AG09309 (cell line): Measurements from ENCODE around the gene RAI14.
A peak's percentile ranks its signal among the peaks of the same experiment; 100 is the strongest.

Source experiments
- DNase-seq: peaks from one replicate; pipeline ENCODE4 v3.0.0-alpha.2; 2010; ENCODE audit warnings: low read depth
- H3K4me3 ChIP-seq: 2 replicates; pipeline ENCODE4 v1.5.1; 2011; ENCODE audit warnings: mild to moderate bottlenecking, low read depth, low read length, moderate library complexity; ENCODE audit not compliant: control insufficient read depth
- CTCF ChIP-seq: IDR thresholded peaks from 2 replicates; pipeline ENCODE4 v1.5.1; 2011; ENCODE audit warnings: mild to moderate bottlenecking, low read depth, low read length, inconsistent platforms; ENCODE audit not compliant: insufficient read depth, control insufficient read depth; ENCODE audit errors: missing control alignments

The RAI14 gene

DNA sequence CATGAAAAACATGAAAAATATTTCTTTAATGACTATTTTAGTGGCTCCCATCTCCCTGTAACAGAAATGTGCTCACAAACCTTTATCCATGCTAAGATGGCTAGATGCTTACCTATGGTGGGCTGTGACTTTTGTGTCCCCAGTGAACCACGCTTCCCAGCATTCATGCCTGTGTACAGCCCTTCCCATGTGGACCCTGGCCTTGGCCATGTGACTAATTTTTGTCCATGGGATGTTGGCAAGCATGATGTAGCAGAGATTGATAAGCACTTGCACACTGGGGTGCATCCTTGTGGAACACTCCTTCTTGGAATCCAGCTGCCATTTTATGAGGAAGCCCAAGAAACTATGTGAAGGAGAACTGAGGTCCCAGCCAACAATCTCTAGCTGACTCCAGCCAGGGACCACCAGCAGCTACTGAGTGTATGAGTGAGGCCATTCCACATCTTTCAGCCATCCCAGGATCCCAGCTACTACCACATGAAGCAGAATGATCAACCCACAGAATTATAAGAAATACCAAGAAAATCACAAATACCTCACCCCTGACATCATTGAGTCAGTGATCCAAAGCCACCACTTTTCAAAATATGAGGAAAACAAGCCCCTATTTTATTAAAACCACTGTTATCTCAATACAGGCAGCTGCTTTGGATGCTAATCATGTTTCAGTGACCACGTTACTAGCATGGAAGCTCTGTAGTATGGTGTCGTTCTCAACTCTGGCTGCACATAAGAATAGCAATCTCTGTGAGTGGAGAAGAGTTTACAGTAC is 16.1 kb upstream of the RAI14 start:
- no peak for TF ChIP-seq CTCF
- H3K4me3 ChIP-seq: no peak overlapping the region
- DNase-seq: no peak

GRCh38 chr5:34648039-34648839 is 7.9 kb upstream of the RAI14 start:
- TF ChIP-seq CTCF: no peak
- H3K4me3 ChIP-seq: no peak overlapping the region

GRCh38 chr5:34648840-34649158 is 7.3 kb upstream of the RAI14 start:
- no peak for DNase-seq
- no peak overlapping the region for H3K4me3 ChIP-seq
- TF ChIP-seq CTCF: no peak

More at GRCh38 chr5:34648039-34648839, 7.9 kb upstream of the RAI14 start:
- DNase-seq: no peak

DNA sequence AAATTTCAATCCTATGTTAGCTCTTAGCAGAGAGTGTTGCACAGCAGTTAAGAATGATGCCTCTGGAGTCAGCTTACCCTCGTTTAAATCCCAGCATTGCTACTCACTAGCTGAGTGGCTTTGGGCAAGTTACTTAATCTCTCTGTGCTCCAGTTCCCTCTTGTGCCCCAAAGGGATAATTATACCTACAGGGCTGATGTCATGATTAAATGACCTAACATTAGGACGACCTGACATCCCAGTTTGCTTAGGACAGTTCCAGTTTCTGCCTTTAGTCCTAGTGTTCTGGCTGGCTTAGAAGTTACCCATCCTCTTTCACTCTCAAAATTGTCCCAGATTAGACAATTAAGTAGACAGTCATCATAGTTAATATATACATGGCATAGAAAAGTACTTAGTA is 4.3 kb upstream of the RAI14 start:
- no peak for DNase-seq
- no peak for TF ChIP-seq CTCF
- no peak overlapping the region for H3K4me3 ChIP-seq

- H3K4me3 ChIP-seq: no peak overlapping the region
- TF ChIP-seq CTCF: no peak
- no peak for DNase-seq
These were observed 3.7 kb upstream of the RAI14 start for GRCh38 chr5:34652466-34652865.

DNA sequence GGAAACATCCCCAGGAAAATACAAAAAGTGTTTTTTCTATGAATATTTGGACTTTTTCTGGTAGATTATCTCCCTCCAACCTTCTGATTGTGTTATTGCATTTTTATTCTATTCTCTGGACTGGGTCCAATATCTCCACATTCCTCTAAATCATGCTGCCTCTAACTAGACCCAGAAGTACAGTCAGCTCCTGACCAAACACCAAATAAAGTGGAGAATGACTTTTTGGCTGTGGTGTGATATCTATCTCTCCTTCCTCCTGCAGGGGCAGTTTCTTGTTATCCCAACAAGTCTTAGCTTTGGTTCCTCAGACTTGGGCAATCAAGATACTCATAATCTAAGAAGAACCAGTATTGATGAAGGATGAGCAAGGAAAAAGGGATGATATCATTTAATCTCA is 3.2 kb upstream of the RAI14 start:
- H3K4me3 ChIP-seq: no peak overlapping the region
- peak; percentile 81 for DNase-seq

More for the DNA sequence above, 3.2 kb upstream of the RAI14 start:
- no peak for TF ChIP-seq CTCF
